CD4-positive, alpha-beta T cell treated with Interleukin-4 for 1 hour (primary cell): Measurements from ENCODE around the gene HSD17B12.
A peak's percentile ranks its signal among the peaks of the same experiment; 100 is the strongest.
"Not testable (repeated sequence)": the region's sequence is repeated elsewhere in the genome, so short reads cannot be mapped to it uniquely, and the experiment has no call there.

Experiments
- DNase-seq, 2 donors: peaks; one replicate each; pipeline ENCODE4 v3.0.0-alpha.2; 2020 to 2022

Gene HSD17B12

DNA sequence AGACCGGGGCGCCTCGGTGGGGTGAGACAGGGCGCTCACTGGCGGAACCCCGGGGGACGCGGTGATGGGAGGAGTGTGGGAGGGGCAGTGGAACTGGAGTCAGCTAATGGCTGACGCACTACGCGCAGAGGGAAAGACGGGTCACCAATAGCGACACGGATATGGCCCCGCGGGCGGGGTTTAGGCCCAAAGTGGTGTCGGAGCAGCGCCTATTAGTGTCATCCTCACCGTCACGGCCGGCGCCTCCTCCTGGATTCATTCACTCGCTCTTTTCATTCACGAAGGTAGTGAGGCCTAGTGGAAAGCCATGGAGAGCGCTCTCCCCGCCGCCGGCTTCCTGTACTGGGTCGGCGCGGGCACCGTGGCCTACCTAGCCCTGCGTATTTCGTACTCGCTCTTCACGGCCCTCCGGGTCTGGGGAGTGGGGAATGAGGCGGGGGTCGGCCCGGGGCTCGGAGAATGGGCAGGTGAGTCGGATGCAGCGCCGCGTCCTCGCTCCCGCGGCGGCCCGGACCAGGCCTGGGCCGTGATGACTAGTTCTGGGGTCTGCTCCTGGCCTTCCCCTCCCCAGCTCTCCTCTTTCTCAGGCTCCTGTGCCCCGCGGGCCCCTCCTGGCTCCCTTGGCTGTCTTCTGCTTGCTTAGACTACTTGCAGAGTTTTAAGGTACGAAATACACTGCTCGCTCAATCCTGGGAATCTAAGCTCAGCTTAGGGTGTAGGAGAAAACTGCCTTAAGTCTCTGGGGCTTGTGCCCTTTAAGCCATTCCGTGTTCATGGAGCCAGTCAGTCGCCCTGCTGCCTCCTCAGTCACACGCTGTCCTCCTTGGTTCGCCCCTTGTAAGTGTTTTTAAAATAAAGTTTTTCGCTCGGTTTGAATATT, at the start of gene HSD17B12:
HSD17B12 (plus strand) TSS at position 218 of the 880 bp plus-strand sequence; CDS start at position 308, 90 bp downstream.
- DNase-seq, result peak; percentile 98 to 99

DNA sequence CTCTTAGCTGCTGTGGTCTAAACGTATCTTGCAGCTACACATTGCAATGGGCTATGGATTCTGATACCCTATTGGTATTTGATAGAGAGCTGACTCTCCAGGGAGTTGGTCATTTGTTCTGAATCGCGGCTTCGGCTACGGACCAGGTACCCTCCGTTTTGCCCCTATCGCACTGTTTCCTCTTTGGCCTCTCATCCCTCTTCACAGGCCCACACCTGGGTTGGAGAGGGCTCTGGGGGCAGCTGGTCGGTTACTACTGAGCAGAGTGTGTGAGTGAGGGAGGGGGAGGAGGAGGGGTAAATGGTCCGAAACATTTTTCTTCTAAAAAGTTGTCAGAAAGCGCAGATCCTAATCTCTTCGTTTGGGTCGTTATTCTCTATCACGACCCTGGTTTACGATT, 48.8 kb upstream of the HSD17B12 start:
- DNase-seq, result no peak

- DNase-seq, result no peak
Observed at GRCh38 chr11:43632181-43632580, 48.4 kb upstream of the HSD17B12 start.

- no peak for DNase-seq
Observed at GRCh38 chr11:43638717-43639116, 41.8 kb upstream of the HSD17B12 start.

GRCh38 chr11:43639224-43639623, 41.3 kb upstream of the HSD17B12 start:
- DNase-seq, result no peak

DNA sequence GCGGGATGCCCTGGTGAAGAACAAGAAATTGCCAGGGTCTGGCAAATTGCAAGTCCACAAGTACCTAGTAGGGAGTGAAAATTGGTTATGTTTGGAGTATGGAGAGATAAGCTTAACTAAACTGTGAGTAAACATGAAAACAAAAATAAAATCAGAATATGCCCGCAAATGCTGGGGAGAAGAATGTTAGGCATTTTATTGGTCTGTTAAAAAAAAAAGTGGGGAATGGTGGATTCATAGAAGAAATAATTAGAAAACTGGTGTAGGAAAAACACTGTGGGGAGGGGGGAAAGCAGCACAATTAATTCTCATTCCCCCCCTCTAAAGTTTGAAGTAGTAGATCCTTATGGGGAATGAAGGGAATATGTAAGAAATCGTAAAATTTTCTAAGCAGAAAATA, 40.6 kb upstream of the HSD17B12 start:
- DNase-seq, result no peak

DNA sequence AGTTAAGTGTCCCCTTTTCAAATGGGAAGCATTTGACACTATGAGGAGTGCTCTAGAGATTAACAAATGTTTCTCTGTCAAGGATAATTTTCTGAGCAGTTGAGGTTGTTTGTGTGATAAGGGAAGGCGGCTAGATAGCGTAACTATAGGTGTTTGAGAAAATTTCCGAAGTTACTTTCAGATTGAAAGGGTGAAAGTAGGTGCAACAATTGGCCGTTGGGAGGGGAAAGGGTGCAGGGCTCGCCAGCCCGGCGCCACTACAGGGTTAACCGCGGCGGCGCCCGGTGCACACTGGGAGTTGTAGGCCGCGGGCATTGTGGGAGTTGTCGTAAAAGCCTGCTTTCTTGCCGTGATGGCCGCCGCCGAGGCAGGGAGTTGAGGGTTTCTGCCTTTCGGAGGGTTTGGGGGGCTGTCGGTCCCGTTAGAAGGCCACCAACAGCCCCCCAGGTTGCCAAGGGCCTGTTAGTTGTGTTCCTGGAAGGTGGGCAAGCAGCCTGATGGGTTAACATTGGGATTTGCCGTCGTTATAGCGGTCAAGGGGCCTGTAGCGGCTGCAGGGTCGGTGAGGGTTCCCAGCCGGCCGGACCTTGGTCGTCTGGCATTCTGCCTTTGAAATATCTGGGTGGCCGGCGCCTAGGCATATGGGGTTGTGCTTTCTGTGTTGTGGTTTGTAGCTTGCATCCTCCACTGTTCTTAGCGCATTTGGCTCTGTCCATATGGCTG, 36.5 kb upstream of the HSD17B12 start:
- DNase-seq, result peak; percentile 85 to 88

DNA sequence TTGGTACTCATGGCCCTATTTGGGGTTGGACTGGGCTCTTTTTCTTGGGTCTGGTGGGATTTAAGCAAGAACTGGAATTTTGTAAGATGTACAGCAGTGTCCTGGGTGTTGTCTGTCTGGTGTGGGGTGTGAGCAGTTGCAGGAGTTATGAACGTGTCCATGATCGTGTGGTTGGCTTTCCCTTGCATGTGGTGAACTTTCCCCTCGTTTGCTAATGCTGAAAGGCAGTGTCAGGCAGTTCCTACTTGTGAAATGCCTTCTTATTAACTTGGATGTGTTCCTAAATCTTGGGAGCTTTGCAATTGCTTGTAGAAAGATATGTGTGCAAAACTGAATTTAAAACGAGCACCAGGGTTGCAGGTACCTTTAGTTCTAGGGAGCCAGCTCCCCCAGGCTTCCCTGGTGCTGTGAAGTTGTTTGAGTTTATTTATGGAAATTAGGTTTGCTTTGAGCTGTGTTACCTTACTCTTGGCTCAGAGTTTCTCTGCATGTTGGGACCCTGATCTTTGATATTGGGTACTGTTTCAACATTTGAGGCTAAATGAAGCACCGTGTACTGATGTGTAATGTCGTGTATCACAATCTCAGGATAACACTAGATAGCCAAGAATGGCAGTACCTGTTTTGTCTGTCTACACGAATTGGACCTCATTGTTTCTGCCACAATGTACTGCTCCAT, 35.8 kb upstream of the HSD17B12 start:
- no peak for DNase-seq

DNA sequence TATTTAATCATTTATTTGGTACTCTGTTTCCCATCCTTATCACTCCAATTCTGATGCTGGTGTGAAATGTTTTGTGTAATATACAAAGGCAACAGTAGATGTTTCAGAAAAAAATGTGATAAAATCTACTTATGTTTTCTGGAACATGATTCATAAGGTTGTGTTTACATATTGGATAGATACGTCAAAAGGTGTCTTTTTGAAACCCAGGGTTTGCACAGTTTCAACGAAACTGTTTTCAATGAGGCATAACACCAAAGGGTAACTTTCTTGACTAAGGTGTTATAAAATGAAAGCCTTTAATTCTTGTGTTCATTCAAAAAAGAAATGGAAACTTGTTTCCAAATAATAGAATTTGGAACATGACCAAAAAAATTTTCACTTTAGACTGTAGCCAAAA, 33.8 kb upstream of the HSD17B12 start:
- DNase-seq, result no peak

DNA sequence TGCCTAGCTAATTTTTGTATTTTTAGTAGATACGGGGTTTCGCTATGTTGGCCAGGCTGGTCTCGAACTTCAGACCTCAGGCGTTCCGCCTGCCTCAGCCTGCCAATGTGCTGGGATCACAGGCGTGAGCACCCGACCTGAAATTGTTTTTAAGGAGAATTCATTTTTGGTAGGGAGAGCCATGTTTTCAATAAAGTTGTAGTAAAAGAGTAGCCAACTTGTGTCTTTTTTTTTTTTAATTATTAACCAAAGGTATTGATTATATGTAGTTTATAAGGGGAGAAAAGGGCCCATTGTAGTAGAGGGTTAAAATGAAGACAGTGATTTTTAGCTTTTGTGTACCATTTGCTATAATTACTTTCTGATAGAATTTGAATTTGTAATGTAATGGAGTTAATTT, 31.6 kb upstream of the HSD17B12 start:
- DNase-seq, result no peak

GRCh38 chr11:43649501-43649900, 31.0 kb upstream of the HSD17B12 start:
- no peak for DNase-seq

GRCh38 chr11:43649921-43650320, 30.6 kb upstream of the HSD17B12 start:
- DNase-seq, result no peak

- DNase-seq, result not testable (repeated sequence)
Observed at GRCh38 chr11:43663018-43663417, 17.5 kb upstream of the HSD17B12 start.

- no peak for DNase-seq
Observed at GRCh38 chr11:43664295-43664694, 16.2 kb upstream of the HSD17B12 start.

- not testable (repeated sequence) for DNase-seq
Observed at GRCh38 chr11:43671284-43671683, 9.3 kb upstream of the HSD17B12 start.

GRCh38 chr11:43674560-43674959, 6.0 kb upstream of the HSD17B12 start:
- no peak for DNase-seq

DNA sequence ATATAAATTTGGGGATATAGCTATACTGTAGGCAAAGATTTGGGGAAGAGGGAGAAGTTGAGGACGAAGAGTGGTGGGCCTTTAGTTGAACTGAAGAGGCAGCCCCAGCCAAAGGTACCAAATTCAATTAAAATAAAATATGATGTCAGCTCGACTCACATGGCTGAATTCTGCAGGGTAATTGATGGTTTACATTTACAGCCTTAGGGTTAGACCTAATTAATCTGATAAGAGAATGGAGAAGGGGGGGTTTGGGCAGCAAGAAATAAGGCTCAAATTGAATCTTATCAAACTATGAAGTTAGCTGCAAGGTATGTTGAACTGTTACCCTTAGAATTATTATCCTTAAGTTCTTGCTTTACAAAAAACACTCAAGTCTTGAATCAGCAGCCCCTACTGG, 3.6 kb upstream of the HSD17B12 start:
- DNase-seq, result no peak

GRCh38 chr11:43681401-43681942, 934 bp downstream of the HSD17B12 start:
- DNase-seq, result no peak

- DNase-seq, result peak in 1 of 2 donors; percentile 20
Observed at GRCh38 chr11:43682081-43682480, 1.5 kb downstream of the HSD17B12 start.

DNA sequence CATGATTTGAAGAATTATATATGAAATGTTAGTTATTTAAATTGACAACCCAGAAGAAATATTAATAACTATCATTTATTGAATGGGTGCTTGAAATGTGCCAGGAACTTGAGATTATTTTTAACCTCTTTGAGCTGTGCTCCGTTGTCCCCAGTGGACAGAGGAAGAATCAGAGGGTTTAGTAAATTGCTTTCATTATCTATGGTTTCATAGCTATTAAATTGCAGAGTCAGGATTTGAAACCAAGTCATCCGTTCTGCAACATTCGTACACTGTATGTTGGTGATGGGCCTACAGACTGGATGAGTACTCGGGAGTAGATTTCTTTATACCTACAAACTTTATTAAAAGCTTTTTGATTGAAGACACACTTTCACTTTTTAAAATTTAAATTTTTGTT, 4.9 kb downstream of the HSD17B12 start:
- no peak for DNase-seq

DNA sequence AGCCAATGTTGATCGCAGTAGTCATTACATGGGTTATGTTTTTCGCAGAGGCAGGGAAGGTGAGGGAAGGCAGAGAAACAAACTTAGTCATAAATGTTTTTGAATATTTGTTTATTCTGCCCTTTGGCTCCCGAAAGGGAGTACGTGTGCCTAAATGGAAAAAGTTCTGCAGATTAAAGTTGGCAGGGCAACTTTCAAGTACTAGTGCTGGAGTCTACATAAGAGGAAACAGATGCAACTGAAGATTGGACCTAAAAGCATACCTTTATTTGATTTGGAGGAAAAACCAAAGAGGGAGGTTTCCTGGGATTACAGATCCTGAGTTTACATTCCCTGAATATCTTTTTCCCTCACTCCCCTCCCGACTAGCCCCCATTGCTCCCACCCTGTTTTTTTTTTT, 5.7 kb downstream of the HSD17B12 start:
- no peak for DNase-seq

DNA sequence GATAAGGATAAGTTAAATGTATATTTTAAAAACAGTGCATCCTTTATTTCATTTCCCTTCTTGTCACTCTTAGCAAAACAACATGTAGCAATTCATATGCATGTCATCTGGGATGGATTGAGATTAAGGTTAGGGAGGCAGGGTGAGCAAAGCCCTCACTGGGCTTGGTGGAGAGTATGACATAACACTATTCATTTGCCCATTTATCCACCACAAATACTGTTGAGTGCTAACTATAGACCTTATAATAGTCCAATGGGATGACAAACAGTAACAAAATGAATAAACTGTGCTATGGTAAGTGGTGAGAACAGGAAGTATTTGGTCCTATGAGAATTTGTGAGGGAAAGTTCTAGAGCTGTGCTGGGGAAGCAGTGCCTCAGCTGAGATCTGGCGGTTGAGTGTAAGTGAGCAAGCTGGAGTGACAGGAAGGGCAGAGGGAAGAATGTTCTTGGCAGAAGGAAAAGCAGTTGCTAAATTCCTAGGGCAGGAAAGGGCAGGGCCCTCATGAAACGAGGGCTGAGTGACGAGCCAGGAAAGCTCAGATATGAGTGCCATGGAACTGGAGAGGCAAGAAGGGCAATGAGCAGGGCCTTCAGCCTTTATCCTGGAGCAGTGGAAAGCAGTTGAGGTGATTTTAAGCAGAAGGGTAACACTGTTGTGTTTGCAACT, 6.7 kb downstream of the HSD17B12 start:
- no peak for DNase-seq

DNA sequence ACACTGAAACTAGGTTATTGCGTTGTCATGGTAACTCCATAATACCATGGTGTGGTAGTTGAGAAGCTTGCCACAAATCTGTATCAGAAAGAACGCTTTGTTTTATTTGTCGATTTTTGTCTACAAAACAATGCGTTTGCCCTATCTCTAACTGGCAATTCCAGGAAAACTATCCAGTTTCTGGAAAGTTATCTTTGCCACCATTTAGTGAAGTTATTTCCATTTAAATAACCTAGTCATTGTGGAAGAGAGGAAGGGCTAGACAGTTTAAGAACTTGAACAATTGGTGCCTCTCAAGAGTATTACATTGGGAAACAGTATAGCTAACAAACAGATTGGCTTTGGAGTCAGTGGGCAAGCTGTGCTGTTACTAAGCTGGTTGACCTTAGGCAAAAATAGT, 7.9 kb downstream of the HSD17B12 start:
- no peak for DNase-seq
